ENCODE results near the gene ZNF678. TPM values are rescaled to one million over a fixed set of nuclear protein-coding genes. Genes with fewer than 3 reads are reported as not detected.

The ZNF678 gene
- total and polyA plus RNA-seq, 2 of the 4 experiments (the other 2 are of a cell fraction), result 1.3 to 4.8 TPM

GRCh38 chr1:227607336-227607898, 44.1 kb downstream of the ZNF678 start:
- H3K23ac ChIP-seq (ENCODE audit: low read depth, low read length), result no peak overlapping the region
- no peak overlapping the region for H4K8ac ChIP-seq (ENCODE audit: low read depth in 2 of 2, low read length in 2 of 2)
- no TSS peak for BruUV-seq (replicated peaks)
- H3K27me3 ChIP-seq (ENCODE audit: control insufficient read depth, insufficient read depth, low read length), result no peaks in the 10 kb centered on the region
- H3K9ac ChIP-seq (ENCODE audit: low read depth, low read length), result no peak overlapping the region
- H4K20me1 ChIP-seq (ENCODE audit: insufficient read depth, low read length), result no peaks in the 10 kb centered on the region
- no peak overlapping the region for H2AFZ ChIP-seq (replicated peaks; ENCODE audit: low read length, poor library complexity)
- intact Hi-C loops (cut with micrococcal nuclease) (no loop called here), dilution Hi-C loops (cut with HindIII; ENCODE audit: low sequenced_read_pairs, unreplicated experiment) (no loop called here), in situ Hi-C loops (cut with MboI; ENCODE audit: low sequenced_read_pairs) (no loop called here)
- no peaks in the 10 kb centered on the region for H3K4me1 ChIP-seq (ENCODE audit: control insufficient read depth, insufficient read depth, low read length)
- H3K4ac ChIP-seq (ENCODE audit: low read depth, low read length), result no peak overlapping the region
- no peaks in the 10 kb centered on the region for H3K9me1 ChIP-seq (ENCODE audit: insufficient read depth, low read length)
- no peak overlapping the region for H2AK9ac ChIP-seq (replicated peaks; ENCODE audit: low read depth, low read length, poor library complexity)
- H2BK15ac ChIP-seq (ENCODE audit: low read depth, low read length), result no peak overlapping the region
- H4K5ac ChIP-seq (ENCODE audit: low read depth, low read length), result no peak overlapping the region
- ChIA-PET CTCF (no interaction called here), POLR2A (ENCODE audit: unreplicated experiment) (no interaction called here)
- H2AK5ac ChIP-seq (ENCODE audit: low read depth, low read length), result no peak overlapping the region
- H3K36me3 ChIP-seq (ENCODE audit: control insufficient read depth, insufficient read depth, low read length), result peaks cover 5% of the 10 kb centered on the region; the same call in 1 of the 2 replicates
- H2BK120ac ChIP-seq (ENCODE audit: low read depth, low read length), result no peak overlapping the region
- H3K4me2 ChIP-seq (ENCODE audit: low read depth, low read length), result no peak overlapping the region
- no peak for DNase-seq
- no peak overlapping the region for H3K18ac ChIP-seq (ENCODE audit: low read depth, low read length)
- peaks cover 2 to 10% of the 10 kb centered on the region in 2 experiments; a peak in 3 of 4 replicates for H3K79me1 ChIP-seq (ENCODE audit: low read depth in 1 of 2, low read length in 2 of 2)
- no peak overlapping the region for H4K91ac ChIP-seq (ENCODE audit: insufficient read depth, low read depth, low read length)
- H3K27ac ChIP-seq (ENCODE audit: insufficient read depth, low read length), result no peak overlapping the region
- peaks cover 14% of the 10 kb centered on the region for H3K9me3 ChIP-seq (ENCODE audit: control insufficient read depth, insufficient read depth, low read length)
- ATAC-seq (ENCODE audit: low read depth), result no peak
- no peak overlapping the region for H2BK20ac ChIP-seq (ENCODE audit: low read depth, low read length)
- WGBS, 2 experiments (ENCODE audit: extremely low coverage in 2 of 2, insufficient read length in 1 of 2), result no CpG with 5 or more reads among the region's 3 CpGs
- no peak overlapping the region for H2BK5ac ChIP-seq (ENCODE audit: low read depth, low read length, poor library complexity, severe bottlenecking)
- no peak for TF ChIP-seq CTCF (conservative IDR thresholded peaks at IDR 0.05; ENCODE audit: low read depth, low read length)
- no peak for TF ChIP-seq RFX5 (IDR thresholded peaks at IDR 0.05; ENCODE audit: low read depth, low read length)
- no peak for TF ChIP-seq ELK1 (IDR thresholded peaks at IDR 0.05; ENCODE audit: borderline replicate concordance, low read depth, low read length)
- no peak overlapping the region for H3K56ac ChIP-seq (ENCODE audit: extremely low read depth, insufficient read depth, low read length)
- H3K4me3 ChIP-seq (ENCODE audit: insufficient read depth, low read depth, low read length), result no peak overlapping the region
- H3K14ac ChIP-seq (replicated peaks; ENCODE audit: low read depth, low read length), result no peak overlapping the region
